Stimulated activated CD8-positive, alpha-beta memory T cell treated with anti-CD3 and anti-CD28 coated beads, Interleukin-15, amount 100 ng/mL, for 48 hours (primary cell): ENCODE results near the gene PDZRN3.

Experiments
- DNase-seq, 2 donors: peaks; one replicate each; pipeline ENCODE4 v3.0.0-alpha.2; 2020; ENCODE audit warnings: low read depth in 2 of 2

PDZRN3 gene

GRCh38 chr3:73556520-73557372, 68.0 kb downstream of the PDZRN3 start:
- no peak for DNase-seq

GRCh38 chr3:73555076-73555475, 69.7 kb downstream of the PDZRN3 start:
- DNase-seq: no peak

GRCh38 chr3:73552700-73553099, 72.0 kb downstream of the PDZRN3 start:
- DNase-seq: no peak

DNA sequence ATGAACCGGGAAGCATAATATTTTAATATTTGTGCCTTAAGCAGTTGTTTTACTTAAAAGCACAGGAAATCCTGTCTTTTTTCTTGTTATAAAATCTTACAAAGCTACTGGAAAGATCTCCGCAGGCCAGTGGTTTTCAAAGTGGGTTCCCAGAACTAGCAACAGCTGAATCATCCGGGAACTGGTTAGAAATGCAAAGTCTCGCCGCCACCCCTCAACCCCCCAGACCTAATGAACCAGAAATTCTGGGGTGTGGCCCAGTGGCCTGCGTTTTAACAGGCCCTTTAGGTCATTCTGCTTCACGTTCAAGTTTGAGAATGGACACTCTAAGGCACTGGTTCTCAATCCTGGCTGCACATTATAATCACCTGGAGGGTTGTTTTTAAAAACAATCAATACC, 74.7 kb downstream of the PDZRN3 start:
- DNase-seq: no peak

GRCh38 chr3:73549051-73549600, 75.6 kb downstream of the PDZRN3 start:
- no peak for DNase-seq

- DNase-seq: no peak
Measured at GRCh38 chr3:73548436-73548835, 76.3 kb downstream of the PDZRN3 start.

GRCh38 chr3:73547427-73548248, 77.1 kb downstream of the PDZRN3 start:
- no peak for DNase-seq

- no peak for DNase-seq
Measured at GRCh38 chr3:73546961-73547360, 77.8 kb downstream of the PDZRN3 start.

GRCh38 chr3:73543412-73543811, 81.3 kb downstream of the PDZRN3 start:
- DNase-seq: no peak

DNA sequence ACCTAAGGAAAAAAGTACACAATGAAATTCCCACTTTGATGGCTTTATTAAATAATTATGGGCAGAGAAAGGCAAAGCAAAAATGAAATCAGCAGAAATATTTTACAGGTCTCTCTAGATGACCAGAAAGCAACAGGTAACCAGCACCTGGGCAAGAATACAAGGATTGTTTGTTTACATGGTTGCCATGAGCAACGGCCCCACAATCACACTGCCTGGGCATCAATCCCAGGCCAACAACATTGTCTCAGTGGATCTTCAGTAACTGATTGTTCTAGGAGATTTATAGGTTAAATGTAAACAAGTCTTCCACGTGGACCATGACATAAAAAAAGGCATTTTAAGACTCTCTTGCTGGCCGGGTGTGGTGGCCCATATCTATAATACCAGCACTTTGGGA, 82.6 kb downstream of the PDZRN3 start:
- DNase-seq: no peak

DNA sequence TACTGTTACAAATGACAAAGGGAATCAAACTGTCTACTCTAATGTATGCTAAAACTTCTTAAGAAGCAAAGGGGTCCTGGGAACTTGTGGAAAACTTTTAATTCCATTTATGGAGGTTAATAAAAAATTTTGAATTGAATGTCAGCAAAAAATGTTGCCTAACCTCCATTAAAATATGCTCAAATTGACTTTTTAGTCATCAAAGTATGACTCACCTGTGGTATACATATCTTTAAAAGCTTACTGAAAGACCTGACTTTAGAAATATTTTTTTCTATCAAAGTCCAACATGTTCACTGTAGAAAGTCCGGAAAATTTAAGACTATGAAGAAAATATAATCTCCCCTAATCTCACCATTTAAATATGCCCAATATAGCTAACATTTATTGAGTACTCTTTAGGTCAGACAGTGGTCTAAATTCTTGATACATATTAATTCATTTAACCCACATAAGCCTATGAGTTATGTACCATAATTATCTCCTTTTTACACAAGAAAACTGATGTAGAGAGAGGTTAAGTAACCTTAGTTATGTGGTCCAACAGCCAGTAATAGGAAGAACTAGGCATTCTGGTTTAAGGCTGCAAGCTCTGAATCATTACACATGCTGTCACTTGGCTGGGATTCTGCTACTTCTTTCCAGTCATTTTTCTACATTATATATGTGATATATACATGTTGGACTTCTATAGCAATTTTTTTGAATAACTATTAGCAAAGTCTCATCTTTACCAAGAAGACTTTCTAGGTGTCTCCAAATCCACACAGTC, 83.6 kb downstream of the PDZRN3 start:
- no peak for DNase-seq

DNA sequence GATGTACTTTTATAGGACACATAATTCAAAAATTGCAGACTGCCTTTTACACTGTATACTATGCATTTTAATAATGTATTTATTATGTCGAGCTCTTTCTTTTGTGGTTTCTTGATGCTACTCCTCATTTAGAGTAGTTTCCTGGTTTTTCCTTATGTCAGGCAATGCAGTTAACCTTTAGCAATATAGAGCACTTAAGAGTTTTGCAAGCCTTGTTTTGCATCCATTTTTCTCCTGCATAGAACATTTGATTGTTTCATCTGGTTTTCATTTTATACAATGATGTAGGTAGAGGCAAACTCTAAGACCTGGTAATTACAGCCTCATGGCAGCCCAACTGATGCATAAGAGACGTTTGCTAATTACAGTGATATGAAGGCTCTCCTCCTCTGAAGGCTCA, 86.3 kb downstream of the PDZRN3 start:
- no peak for DNase-seq

- no peak for DNase-seq
Measured at GRCh38 chr3:73536952-73537351, 87.8 kb downstream of the PDZRN3 start.

GRCh38 chr3:73536336-73536895, 88.3 kb downstream of the PDZRN3 start:
- DNase-seq: no peak

DNA sequence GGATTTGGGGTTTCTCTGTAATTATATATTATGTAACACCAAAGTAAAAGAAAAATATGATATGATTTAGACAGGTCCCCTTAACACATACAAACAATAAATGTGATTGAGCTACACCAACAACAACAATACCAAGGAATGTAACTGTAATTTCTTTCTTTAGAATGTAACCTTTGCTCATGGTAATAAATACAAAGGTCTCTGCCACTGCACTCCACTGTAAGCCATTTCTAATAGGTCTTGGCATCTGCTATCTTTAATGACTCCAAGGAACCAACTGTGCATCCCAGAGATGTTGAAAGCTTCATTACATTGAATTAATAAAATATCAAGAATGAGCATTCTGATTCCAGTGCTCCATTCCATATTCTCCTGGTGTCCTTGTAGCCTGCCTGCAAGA, 88.8 kb downstream of the PDZRN3 start:
- no peak for DNase-seq

- no peak for DNase-seq
Measured at GRCh38 chr3:73535137-73535536, 89.6 kb downstream of the PDZRN3 start.

DNA sequence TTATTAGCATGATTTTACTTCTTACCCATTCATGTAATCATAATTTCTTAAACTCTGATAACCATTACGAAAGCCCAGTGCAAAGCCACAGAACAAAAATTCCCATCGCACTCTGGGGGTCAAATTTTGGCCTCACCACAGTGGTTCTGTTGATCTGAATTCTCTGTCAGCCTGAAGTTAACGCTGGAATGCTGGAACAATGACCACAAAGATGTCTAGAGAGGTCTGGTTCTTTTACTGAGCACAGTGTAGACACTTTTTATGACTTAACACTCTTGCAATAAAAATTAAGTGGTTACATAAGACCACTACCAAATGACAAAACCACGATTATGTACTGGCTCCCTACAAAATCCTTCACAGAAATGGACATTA, 94.7 kb downstream of the PDZRN3 start:
- no peak for DNase-seq

DNA sequence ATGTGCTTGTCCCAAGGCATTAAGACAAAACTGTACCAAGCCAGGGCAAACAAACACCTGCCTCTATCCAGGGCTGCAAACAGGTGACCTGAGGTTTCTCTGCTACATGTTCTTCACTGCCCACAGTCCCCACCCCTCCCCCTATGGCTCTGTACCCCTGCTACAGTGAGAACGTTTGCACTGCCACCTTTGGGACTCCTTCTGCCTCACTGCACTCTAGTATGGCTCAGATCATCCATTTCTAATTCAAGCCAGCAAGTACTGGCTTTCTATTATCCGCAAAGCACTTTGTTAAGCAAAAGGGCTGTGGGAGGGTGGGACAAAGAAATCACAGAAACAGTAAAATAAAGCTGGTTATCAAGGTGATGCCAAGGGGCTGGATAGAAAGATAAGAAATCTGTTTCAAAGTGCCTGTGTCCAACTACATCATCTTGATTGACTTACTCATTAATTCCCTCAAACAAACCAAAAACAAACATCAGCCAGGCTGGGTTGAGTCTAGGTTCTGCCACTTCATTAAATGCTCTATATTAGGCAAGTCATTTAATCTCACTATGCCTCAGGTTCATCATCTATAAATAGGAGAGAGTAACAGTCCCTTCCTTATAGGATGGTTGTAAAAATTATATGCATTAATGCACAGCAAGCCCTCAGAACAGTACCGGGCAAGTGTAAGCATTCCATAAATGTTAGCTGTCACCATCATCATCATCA, 95.3 kb downstream of the PDZRN3 start:
- no peak for DNase-seq

DNA sequence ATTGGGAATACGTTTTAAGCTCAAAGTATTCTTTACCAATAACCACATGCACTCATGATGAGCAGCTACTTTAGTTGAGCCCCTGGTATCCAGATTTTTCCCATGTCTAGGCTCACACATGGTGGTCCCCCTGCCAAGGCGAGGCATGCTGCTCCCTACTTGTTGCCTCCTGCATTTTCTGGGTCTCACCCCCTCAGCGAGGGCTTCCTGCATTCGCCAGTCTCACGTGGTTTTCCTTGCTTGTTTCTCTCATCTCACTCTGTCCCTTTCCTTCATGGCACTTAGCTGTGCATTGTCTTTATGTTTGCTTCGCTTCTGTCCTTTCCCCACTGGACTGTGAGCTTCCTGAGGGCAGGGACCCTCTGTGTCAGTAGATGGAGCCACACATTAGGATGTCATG, 99.2 kb downstream of the PDZRN3 start:
- DNase-seq: no peak

- DNase-seq: no peak
Measured at GRCh38 chr3:73523661-73524060, 101.1 kb downstream of the PDZRN3 start.

DNA sequence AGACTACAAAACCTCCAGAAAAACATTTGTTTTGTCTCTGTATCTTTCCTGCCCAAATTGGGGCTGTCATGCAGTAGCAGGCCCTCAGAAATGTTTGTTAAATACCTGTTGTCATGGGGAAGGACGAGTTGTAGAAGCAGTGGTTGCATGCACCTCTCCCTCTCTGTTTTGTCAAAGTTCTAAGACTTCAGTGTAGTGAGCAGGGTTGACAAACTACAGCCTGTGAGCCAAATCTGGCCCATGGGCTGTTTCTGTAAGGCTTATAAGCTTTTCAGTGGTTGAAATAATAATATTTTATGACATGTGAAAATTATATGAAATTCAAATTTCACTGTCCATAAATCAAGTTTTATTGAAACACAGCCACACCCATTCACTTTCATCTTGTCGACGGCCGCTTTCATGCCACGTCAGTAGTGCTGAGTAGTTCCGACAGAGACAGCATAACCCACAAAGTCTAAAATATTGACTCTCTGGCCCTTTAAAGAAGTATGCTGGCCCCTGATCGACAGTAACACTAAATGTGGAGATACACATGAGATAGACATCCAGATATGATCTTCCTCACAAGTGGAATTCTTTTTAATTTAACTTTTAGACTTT, 102.9 kb downstream of the PDZRN3 start:
- no peak for DNase-seq
